ENCODE results near the gene GPR4.

GPR4 gene

GRCh38 chr19:45576682-45577081, 25.3 kb downstream of the GPR4 start:
- H4K20me1 ChIP-seq (ENCODE audit: insufficient read depth, low read length), result no peaks in the 10 kb centered on the region

DNA sequence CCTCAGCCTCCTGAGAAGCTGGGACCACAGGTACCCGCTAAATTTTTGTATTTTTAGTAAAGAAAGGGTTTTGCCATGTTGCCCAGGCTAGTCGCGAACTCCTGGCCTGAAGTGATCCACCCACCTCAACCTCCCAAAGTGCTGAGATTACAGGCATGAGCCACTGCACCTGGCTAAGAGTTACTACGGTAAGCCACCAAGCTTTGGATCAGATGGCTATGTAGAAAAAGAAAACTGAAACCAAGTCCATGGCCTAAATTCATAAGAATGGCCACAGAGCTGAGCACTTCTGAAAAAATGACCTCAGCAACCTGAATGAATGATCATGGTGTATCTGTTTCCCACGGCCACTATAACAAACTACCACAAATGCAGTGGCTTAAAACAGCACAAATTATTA, 26.8 kb downstream of the GPR4 start:
- no peaks in the 10 kb centered on the region for H3K9me2 ChIP-seq (ENCODE audit: low read depth, low read length)
- no peaks in the 10 kb centered on the region for H3K27me3 ChIP-seq (ENCODE audit: insufficient read depth, low read length)
- H3F3A ChIP-seq (ENCODE audit: insufficient read depth, low read length), result no peaks in the 10 kb centered on the region
- H3K79me2 ChIP-seq (ENCODE audit: insufficient read depth, low read length), result 0 out of 2 replicates have a peak, but pooled peaks cover 3% of the 10 kb centered on the region
- no peak for TF ChIP-seq EZH2 (IDR thresholded peaks at IDR 0.05; ENCODE audit: borderline replicate concordance, low read length)
- TF ChIP-seq, protein P1, sequence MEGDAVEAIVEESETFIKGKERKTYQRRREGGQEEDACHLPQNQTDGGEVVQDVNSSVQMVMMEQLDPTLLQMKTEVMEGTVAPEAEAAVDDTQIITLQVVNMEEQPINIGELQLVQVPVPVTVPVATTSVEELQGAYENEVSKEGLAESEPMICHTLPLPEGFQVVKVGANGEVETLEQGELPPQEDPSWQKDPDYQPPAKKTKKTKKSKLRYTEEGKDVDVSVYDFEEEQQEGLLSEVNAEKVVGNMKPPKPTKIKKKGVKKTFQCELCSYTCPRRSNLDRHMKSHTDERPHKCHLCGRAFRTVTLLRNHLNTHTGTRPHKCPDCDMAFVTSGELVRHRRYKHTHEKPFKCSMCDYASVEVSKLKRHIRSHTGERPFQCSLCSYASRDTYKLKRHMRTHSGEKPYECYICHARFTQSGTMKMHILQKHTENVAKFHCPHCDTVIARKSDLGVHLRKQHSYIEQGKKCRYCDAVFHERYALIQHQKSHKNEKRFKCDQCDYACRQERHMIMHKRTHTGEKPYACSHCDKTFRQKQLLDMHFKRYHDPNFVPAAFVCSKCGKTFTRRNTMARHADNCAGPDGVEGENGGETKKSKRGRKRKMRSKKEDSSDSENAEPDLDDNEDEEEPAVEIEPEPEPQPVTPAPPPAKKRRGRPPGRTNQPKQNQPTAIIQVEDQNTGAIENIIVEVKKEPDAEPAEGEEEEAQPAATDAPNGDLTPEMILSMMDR (IDR thresholded peaks at IDR 0.05; ENCODE audit: low read length), result no peak
- no peak overlapping the region for H3K27ac ChIP-seq (ENCODE audit: low read depth, low read length, poor library complexity, severe bottlenecking)
- no peak overlapping the region for H3K4me3 ChIP-seq (ENCODE audit: low read depth, low read length, poor library complexity, severe bottlenecking)
- no peak overlapping the region for H3K9ac ChIP-seq (ENCODE audit: low read length)
- no peaks in the 10 kb centered on the region for H3K9me3 ChIP-seq (ENCODE audit: low read length)
- H3K4me2 ChIP-seq (ENCODE audit: low read length), result no peak overlapping the region; the same call in 1 of the 2 replicates
- no peak overlapping the region for H2AFZ ChIP-seq (ENCODE audit: low read length)
- peaks cover 14% of the 10 kb centered on the region for H3K4me1 ChIP-seq (ENCODE audit: insufficient read depth, low read length, severe bottlenecking)
- no peaks in the 10 kb centered on the region for H4K20me1 ChIP-seq (ENCODE audit: insufficient read depth, low read length)
- H3K36me3 ChIP-seq (ENCODE audit: insufficient read depth, low read length), result no peaks in the 10 kb centered on the region; the same call in 1 of the 2 replicates

More at GRCh38 chr19:45576682-45577081, 25.3 kb downstream of the GPR4 start:
- Histone ChIP-seq H3K27me3 (ENCODE audit: insufficient read depth, low read length) (no peaks in the 10 kb centered on the region), H3K36me3 (ENCODE audit: insufficient read depth, low read length) (no peaks in the 10 kb centered on the region; the same call in 1 of the 2 replicates), H3K9me2 (ENCODE audit: low read depth, low read length) (no peaks in the 10 kb centered on the region), H3K4me2 (ENCODE audit: low read length) (no peak overlapping the region), H3K4me1 (ENCODE audit: insufficient read depth, low read length, severe bottlenecking) (peaks cover 9% of the 10 kb centered on the region), H2AFZ (ENCODE audit: low read length) (no peak overlapping the region), H3K4me3 (ENCODE audit: low read depth, low read length, poor library complexity, severe bottlenecking) (no peak overlapping the region), H3F3A (ENCODE audit: insufficient read depth, low read length) (no peaks in the 10 kb centered on the region), H3K9me3 (ENCODE audit: low read length) (no peaks in the 10 kb centered on the region), H3K27ac (ENCODE audit: low read depth, low read length, poor library complexity, severe bottlenecking) (no peak overlapping the region), H3K9ac (ENCODE audit: low read length) (no peak overlapping the region), H3K79me2 (ENCODE audit: insufficient read depth, low read length) (0 out of 2 replicates have a peak, but pooled peaks cover 3% of the 10 kb centered on the region)
- no peak for TF ChIP-seq EZH2 (IDR thresholded peaks at IDR 0.05; ENCODE audit: borderline replicate concordance, low read length)
- TF ChIP-seq, protein P1 (IDR thresholded peaks at IDR 0.05; ENCODE audit: low read length), result no peak

- Histone ChIP-seq H3K36me3 (ENCODE audit: insufficient read depth, low read length) (no peaks in the 10 kb centered on the region; the same call in 1 of the 2 replicates), H2AFZ (ENCODE audit: low read length) (no peak overlapping the region), H3K4me2 (ENCODE audit: low read length) (no peak overlapping the region), H4K20me1 (ENCODE audit: insufficient read depth, low read length) (no peaks in the 10 kb centered on the region), H3K79me2 (ENCODE audit: insufficient read depth, low read length) (0 out of 2 replicates have a peak, but pooled peaks cover 3% of the 10 kb centered on the region), H3K9me2 (ENCODE audit: low read depth, low read length) (no peaks in the 10 kb centered on the region), H3K27me3 (ENCODE audit: insufficient read depth, low read length) (no peaks in the 10 kb centered on the region), H3K9ac (ENCODE audit: low read length) (no peak overlapping the region), H3K4me3 (ENCODE audit: low read depth, low read length, poor library complexity, severe bottlenecking) (no peak overlapping the region), H3K9me3 (ENCODE audit: low read length) (no peaks in the 10 kb centered on the region), H3K27ac (ENCODE audit: low read depth, low read length, poor library complexity, severe bottlenecking) (peak overlapping the region; percentile 0), H3K4me1 (ENCODE audit: insufficient read depth, low read length, severe bottlenecking) (peaks cover 21% of the 10 kb centered on the region), H3F3A (ENCODE audit: insufficient read depth, low read length) (no peaks in the 10 kb centered on the region; the same call in 1 of the 2 replicates)
- TF ChIP-seq, protein P1 (IDR thresholded peaks at IDR 0.05; ENCODE audit: low read length), result no peak
- TF ChIP-seq EZH2 (IDR thresholded peaks at IDR 0.05; ENCODE audit: borderline replicate concordance, low read length), result no peak
These were observed 27.5 kb downstream of the GPR4 start for GRCh38 chr19:45574526-45574925.

Measured in OCI-LY1 (cell line).